GM12873 (cell line): ENCODE data around the gene NT5C1B.

ENCODE experiments used
- CTCF ChIP-seq: IDR thresholded peaks from 2 replicates; pipeline ENCODE4 v1.5.1; 2012; ENCODE audit warnings: low read depth, mild to moderate bottlenecking, moderate library complexity, low read length, control low read depth; ENCODE audit not compliant: insufficient read depth; ENCODE audit errors: missing control alignments

The NT5C1B gene

GRCh38 chr2:18525852-18526251 lies 63.5 kb downstream of the NT5C1B start:
- TF ChIP-seq CTCF, result no peak

GRCh38 chr2:18525236-18525635 lies 64.1 kb downstream of the NT5C1B start:
- TF ChIP-seq CTCF, result no peak

GRCh38 chr2:18522484-18523146 lies 66.8 kb downstream of the NT5C1B start:
- TF ChIP-seq CTCF, result no peak

- TF ChIP-seq CTCF, result peak; percentile 94
Observed at GRCh38 chr2:18520451-18521425, 68.6 kb downstream of the NT5C1B start.

- TF ChIP-seq CTCF, result no peak
Observed at GRCh38 chr2:18519914-18520450, 69.4 kb downstream of the NT5C1B start.

- TF ChIP-seq CTCF, result no peak
Observed at GRCh38 chr2:18518116-18519111, 71.0 kb downstream of the NT5C1B start.
